Body of pancreas (tissue), 4 donors: ENCODE results near the gene ELAVL4.

ENCODE experiments used
- POLR2A ChIP-seq, 3 donors: fragments of 450-650 bp; IDR thresholded peaks; one replicate each; pipeline ENCODE4 v1.6.1; 2016; ENCODE audit warnings: antibody characterized with exemption in 3 of 3, mild to moderate bottlenecking in 2 of 3
- TF ChIP-seq, protein P1 (sequence below), 7 experiments: fragments of 450-650 bp in 4 of 7; fragments of 200-600 bp in 3 of 7; sonication (generic) in 3 of 7; IDR thresholded peaks; one replicate each; pipeline ENCODE4 v1.5.1; 2016 to 2019; ENCODE audit warnings: antibody characterized with exemption in 7 of 7

DNA sequence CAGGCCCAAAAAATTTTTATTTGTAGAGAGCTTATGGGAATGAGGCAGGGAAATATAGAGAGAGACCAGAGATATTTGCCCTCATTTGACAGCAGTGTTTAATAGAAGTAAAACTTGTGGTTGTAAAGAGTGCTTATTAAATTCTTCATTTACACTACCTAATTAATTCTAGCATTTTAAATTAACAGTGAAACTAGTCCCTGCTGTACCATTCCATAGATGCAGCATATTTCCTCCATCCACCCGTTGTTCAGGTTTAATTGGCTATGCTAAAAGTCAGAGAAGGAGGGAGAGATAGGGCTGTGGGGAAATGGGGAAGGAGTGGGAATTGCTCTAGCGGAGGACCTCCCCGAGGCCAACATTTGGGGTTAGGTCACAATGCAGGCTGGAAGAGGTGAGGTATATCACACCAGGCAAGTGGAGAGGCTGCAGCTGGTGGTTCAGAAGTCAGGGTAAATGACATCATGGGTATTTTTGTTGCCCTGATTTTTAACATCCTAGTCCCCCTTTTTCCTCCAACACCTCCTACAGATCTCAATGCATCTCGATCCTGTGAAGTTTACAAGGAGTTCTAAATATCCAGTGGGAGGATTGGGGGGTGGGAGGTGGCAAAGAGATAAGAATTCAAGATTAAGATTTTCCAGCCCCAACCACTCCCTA lies 38.6 kb downstream of the ELAVL4 start:
- TF ChIP-seq POLR2A (IDR thresholded peaks at IDR 0.05), result no peak
- TF ChIP-seq, protein P1, sequence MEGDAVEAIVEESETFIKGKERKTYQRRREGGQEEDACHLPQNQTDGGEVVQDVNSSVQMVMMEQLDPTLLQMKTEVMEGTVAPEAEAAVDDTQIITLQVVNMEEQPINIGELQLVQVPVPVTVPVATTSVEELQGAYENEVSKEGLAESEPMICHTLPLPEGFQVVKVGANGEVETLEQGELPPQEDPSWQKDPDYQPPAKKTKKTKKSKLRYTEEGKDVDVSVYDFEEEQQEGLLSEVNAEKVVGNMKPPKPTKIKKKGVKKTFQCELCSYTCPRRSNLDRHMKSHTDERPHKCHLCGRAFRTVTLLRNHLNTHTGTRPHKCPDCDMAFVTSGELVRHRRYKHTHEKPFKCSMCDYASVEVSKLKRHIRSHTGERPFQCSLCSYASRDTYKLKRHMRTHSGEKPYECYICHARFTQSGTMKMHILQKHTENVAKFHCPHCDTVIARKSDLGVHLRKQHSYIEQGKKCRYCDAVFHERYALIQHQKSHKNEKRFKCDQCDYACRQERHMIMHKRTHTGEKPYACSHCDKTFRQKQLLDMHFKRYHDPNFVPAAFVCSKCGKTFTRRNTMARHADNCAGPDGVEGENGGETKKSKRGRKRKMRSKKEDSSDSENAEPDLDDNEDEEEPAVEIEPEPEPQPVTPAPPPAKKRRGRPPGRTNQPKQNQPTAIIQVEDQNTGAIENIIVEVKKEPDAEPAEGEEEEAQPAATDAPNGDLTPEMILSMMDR (IDR thresholded peaks at IDR 0.05), result no peak
